H7 (cell line): ENCODE results near the gene NPAT. TPM values are rescaled to one million over a fixed set of nuclear protein-coding genes. Genes with fewer than 3 reads are reported as not detected.
"Not testable (repeated sequence)": the region's sequence is repeated elsewhere in the genome, so short reads cannot be mapped to it uniquely, and the experiment has no call there.

Experiments used
- DNase-seq: peaks from one replicate; pipeline ENCODE4 v3.0.0; 2012
- H3K27me3 ChIP-seq: 2 replicates; pipeline ENCODE4 v1.6.0; 2011; ENCODE audit warnings: mild to moderate bottlenecking, low read length; ENCODE audit not compliant: control insufficient read depth, insufficient read depth
- H3K36me3 ChIP-seq: replicated peaks from 2 replicates; pipeline ENCODE4 v1.5.1; 2011; ENCODE audit warnings: low read length; ENCODE audit not compliant: control insufficient read depth, insufficient read depth
- H3K4me3 ChIP-seq: 2 replicates; pipeline ENCODE4 v1.5.1; 2011; ENCODE audit warnings: low read depth, mild to moderate bottlenecking, control low read depth, low read length, moderate library complexity; ENCODE audit not compliant: insufficient read depth
- total RNA-seq: library from RNA; depleted of rRNA; stranded (reverse); fragments of >200 nt; shearing (Covaris generic); gene quantifications from 2 replicates; pipeline ENCODE4 v1.2.3, GENCODE V29; 2014

Gene NPAT
- total RNA-seq, 1 experiment from 2014 or later = 14.1 TPM

- no peak for DNase-seq
- Histone ChIP-seq H3K4me3 (no peak overlapping the region), H3K36me3 (peaks cover 14% of the 10 kb centered on the region), H3K27me3 (no peaks in the 10 kb centered on the region)
These were observed 16.3 kb downstream of the NPAT start for GRCh38 chr11:108206171-108206570.

- no peaks in the 10 kb centered on the region for H3K27me3 ChIP-seq
- DNase-seq = no peak
- H3K4me3 ChIP-seq = no peak overlapping the region
- peaks cover 12% of the 10 kb centered on the region for H3K36me3 ChIP-seq
These were observed 17.4 kb downstream of the NPAT start for GRCh38 chr11:108204929-108205499.

- DNase-seq = no peak
- Histone ChIP-seq H3K4me3 (no peak overlapping the region), H3K27me3 (no peaks in the 10 kb centered on the region), H3K36me3 (peaks cover 12% of the 10 kb centered on the region)
These were observed 18.1 kb downstream of the NPAT start for GRCh38 chr11:108204376-108204775.

GRCh38 chr11:108203075-108203474 is 19.4 kb downstream of the NPAT start:
- H3K4me3 ChIP-seq = no peak overlapping the region
- peaks cover 17% of the 10 kb centered on the region for H3K36me3 ChIP-seq
- DNase-seq = no peak
- H3K27me3 ChIP-seq = no peaks in the 10 kb centered on the region

- Histone ChIP-seq H3K4me3 (no peak overlapping the region), H3K27me3 (no peaks in the 10 kb centered on the region), H3K36me3 (peaks cover 7% of the 10 kb centered on the region)
- DNase-seq = peak; percentile 36
These were observed 22.8 kb downstream of the NPAT start for GRCh38 chr11:108199446-108200321.

GRCh38 chr11:108198833-108199232 is 23.6 kb downstream of the NPAT start:
- no peak for DNase-seq
- H3K27me3 ChIP-seq = no peaks in the 10 kb centered on the region
- peaks cover 6% of the 10 kb centered on the region for H3K36me3 ChIP-seq
- H3K4me3 ChIP-seq = no peak overlapping the region

- Histone ChIP-seq H3K36me3 (peaks cover 6% of the 10 kb centered on the region), H3K4me3 (no peak overlapping the region)
- no peak for DNase-seq
These were observed 25.1 kb downstream of the NPAT start for GRCh38 chr11:108197351-108197750.

GRCh38 chr11:108196901-108197300 is 25.5 kb downstream of the NPAT start:
- no peak overlapping the region for H3K4me3 ChIP-seq
- peaks cover 7% of the 10 kb centered on the region for H3K36me3 ChIP-seq
- H3K27me3 ChIP-seq = no peaks in the 10 kb centered on the region
- DNase-seq = no peak

More at GRCh38 chr11:108197351-108197750, 25.1 kb downstream of the NPAT start:
- no peaks in the 10 kb centered on the region for H3K27me3 ChIP-seq

- DNase-seq = no peak
- Histone ChIP-seq H3K36me3 (peaks cover 8% of the 10 kb centered on the region), H3K27me3 (no peaks in the 10 kb centered on the region), H3K4me3 (no peak overlapping the region)
These were observed 28.7 kb downstream of the NPAT start for GRCh38 chr11:108193725-108194124.

GRCh38 chr11:108177570-108177969 is 44.9 kb downstream of the NPAT start:
- peaks cover 6% of the 10 kb centered on the region for H3K36me3 ChIP-seq
- H3K4me3 ChIP-seq = no peak overlapping the region
- no peaks in the 10 kb centered on the region for H3K27me3 ChIP-seq
- DNase-seq = no peak

- H3K27me3 ChIP-seq = no peaks in the 10 kb centered on the region
- no peak overlapping the region for H3K4me3 ChIP-seq
- no peak for DNase-seq
- H3K36me3 ChIP-seq = peaks cover 14% of the 10 kb centered on the region
These were observed 52.3 kb downstream of the NPAT start for GRCh38 chr11:108170184-108170583.

- H3K36me3 ChIP-seq = peaks cover 14% of the 10 kb centered on the region
These were observed 54.8 kb downstream of the NPAT start for GRCh38 chr11:108167624-108168023.

GRCh38 chr11:108162878-108163277 is 59.6 kb downstream of the NPAT start:
- H3K36me3 ChIP-seq = peaks cover 20% of the 10 kb centered on the region
- not testable (repeated sequence) for H3K27me3 ChIP-seq, H3K4me3 ChIP-seq, DNase-seq

More at GRCh38 chr11:108167624-108168023, 54.8 kb downstream of the NPAT start:
- DNase-seq = no peak
- H3K4me3 ChIP-seq = no peak overlapping the region
- no peaks in the 10 kb centered on the region for H3K27me3 ChIP-seq

- peaks cover 19% of the 10 kb centered on the region for H3K36me3 ChIP-seq
- H3K27me3 ChIP-seq = no peaks in the 10 kb centered on the region
- no peak for DNase-seq
- H3K4me3 ChIP-seq = no peak overlapping the region
These were observed 61.4 kb downstream of the NPAT start for GRCh38 chr11:108160970-108161566.

- no peak for DNase-seq
- no peaks in the 10 kb centered on the region for H3K27me3 ChIP-seq
- no peak overlapping the region for H3K4me3 ChIP-seq
- peaks cover 8% of the 10 kb centered on the region for H3K36me3 ChIP-seq
These were observed 67.8 kb downstream of the NPAT start for GRCh38 chr11:108154591-108154990.
